ENCODE measurements around the gene PIP4K2A.
"Not testable (repeated sequence)": the region's sequence is repeated elsewhere in the genome, so short reads cannot be mapped to it uniquely, and the experiment has no call there.

GRCh38 chr10:22692119-22692518, 22.3 kb downstream of the PIP4K2A start:
- not testable (repeated sequence) for TF ChIP-seq CTCF (IDR thresholded peaks at IDR 0.05; ENCODE audit: poor library complexity); EZH2 (IDR thresholded peaks at IDR 0.05; ENCODE audit: borderline replicate concordance)
